Esophagus squamous epithelium (tissue), 4 donors: ENCODE results near the gene EXOC1.
A peak's percentile ranks its signal among the peaks of the same experiment; 100 is the strongest.

Source experiments
- POLR2A ChIP-seq, 4 donors: fragments of 450-650 bp; IDR thresholded peaks; one replicate each; pipeline ENCODE4 v1.6.1; 2017; ENCODE audit warnings: antibody characterized with exemption in 4 of 4, mild to moderate bottlenecking in 4 of 4, moderate library complexity in 3 of 4
- TF ChIP-seq, protein P1 (sequence below), 6 experiments: fragments of 450-650 bp in 4 of 6; fragments of 200-600 bp in 2 of 6; sonication (generic) in 2 of 6; IDR thresholded peaks; one replicate each; pipeline ENCODE4 v1.5.1; 2016 to 2019; ENCODE audit warnings: antibody characterized with exemption in 6 of 6, mild to moderate bottlenecking in 4 of 6, moderate library complexity in 4 of 6

DNA sequence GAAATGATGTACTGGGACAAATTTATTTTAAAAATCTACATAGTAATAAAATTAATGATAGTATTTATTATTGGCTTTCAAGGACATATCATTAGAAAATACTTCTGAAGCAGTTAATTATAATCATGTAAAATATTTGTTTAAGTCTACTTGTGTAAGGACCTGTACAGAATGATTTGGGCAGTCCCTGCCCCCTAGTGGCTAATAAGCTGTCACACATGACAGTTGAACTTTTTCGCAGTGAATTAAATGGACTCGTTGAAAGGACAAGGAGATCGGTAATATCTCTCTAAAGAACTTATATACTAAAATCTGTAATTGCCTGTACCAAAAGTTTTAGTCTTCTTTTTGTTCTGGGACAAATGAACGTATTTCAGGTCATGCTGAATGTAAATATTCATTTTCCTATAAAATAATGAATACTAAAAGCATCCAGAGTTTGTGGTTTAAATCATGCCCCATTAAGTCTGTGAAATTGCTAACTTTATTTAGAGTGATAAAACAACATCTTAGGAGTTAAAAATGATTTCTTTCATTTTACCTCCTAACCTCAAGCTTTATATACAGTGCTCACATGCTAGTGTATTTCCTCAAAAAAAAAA is 13.6 kb downstream of the EXOC1 start:
- TF ChIP-seq, protein P1, sequence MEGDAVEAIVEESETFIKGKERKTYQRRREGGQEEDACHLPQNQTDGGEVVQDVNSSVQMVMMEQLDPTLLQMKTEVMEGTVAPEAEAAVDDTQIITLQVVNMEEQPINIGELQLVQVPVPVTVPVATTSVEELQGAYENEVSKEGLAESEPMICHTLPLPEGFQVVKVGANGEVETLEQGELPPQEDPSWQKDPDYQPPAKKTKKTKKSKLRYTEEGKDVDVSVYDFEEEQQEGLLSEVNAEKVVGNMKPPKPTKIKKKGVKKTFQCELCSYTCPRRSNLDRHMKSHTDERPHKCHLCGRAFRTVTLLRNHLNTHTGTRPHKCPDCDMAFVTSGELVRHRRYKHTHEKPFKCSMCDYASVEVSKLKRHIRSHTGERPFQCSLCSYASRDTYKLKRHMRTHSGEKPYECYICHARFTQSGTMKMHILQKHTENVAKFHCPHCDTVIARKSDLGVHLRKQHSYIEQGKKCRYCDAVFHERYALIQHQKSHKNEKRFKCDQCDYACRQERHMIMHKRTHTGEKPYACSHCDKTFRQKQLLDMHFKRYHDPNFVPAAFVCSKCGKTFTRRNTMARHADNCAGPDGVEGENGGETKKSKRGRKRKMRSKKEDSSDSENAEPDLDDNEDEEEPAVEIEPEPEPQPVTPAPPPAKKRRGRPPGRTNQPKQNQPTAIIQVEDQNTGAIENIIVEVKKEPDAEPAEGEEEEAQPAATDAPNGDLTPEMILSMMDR (IDR thresholded peaks at IDR 0.05), result peak; percentile 59 to 91 (median 83)
- TF ChIP-seq POLR2A (IDR thresholded peaks at IDR 0.05), result no peak
